Transverse colon (tissue), 3 donors: ENCODE data around the gene C10orf90.

Experiments used
- CTCF ChIP-seq, 5 experiments: fragments of 200-600 bp in 3 of 5; fragments of 450-650 bp in 2 of 5; sonication (generic) in 3 of 5; IDR thresholded peaks; 1 replicate in 2 of 5; 2 replicates in 3 of 5; pipeline ENCODE4 v1.5.1; 2016 to 2017; ENCODE audit warnings: antibody characterized with exemption in 5 of 5, inconsistent platforms in 3 of 5, mild to moderate bottlenecking in 2 of 5, moderate library complexity in 1 of 5
- EP300 ChIP-seq: sonication (generic); formaldehyde crosslinking; IDR thresholded peaks from one replicate; pipeline ENCODE4 v1.6.1; 2017; ENCODE audit warnings: antibody characterized with exemption, low read depth
- POLR2A ChIP-seq: fragments of 450-650 bp; IDR thresholded peaks from one replicate; pipeline ENCODE4 v1.6.1; 2016; ENCODE audit warnings: antibody characterized with exemption, mild to moderate bottlenecking, moderate library complexity

GRCh38 chr10:126647116-126647515 lies 23.4 kb downstream of the C10orf90 start:
- TF ChIP-seq CTCF (IDR thresholded peaks at IDR 0.05), result no peak
- TF ChIP-seq EP300, result no peak
- no peak for TF ChIP-seq POLR2A
